Epidermal melanocyte (primary cell): Measurements from ENCODE around the gene F8.
A peak's percentile ranks its signal among the peaks of the same experiment; 100 is the strongest.
"Not testable (repeated sequence)": the region's sequence is repeated elsewhere in the genome, so short reads cannot be mapped to it uniquely, and the experiment has no call there.

ENCODE experiments used
- DNase-seq: peaks from one replicate; pipeline ENCODE4 v3.0.0; 2011; ENCODE audit warnings: low spot score; ENCODE audit not compliant: insufficient read length

Gene F8

GRCh38 chrX:154885549-154885948, 137.0 kb downstream of the F8 start:
- DNase-seq = not testable (repeated sequence)

- not testable (repeated sequence) for DNase-seq
Measured at GRCh38 chrX:154885057-154885456, 137.5 kb downstream of the F8 start.

DNA sequence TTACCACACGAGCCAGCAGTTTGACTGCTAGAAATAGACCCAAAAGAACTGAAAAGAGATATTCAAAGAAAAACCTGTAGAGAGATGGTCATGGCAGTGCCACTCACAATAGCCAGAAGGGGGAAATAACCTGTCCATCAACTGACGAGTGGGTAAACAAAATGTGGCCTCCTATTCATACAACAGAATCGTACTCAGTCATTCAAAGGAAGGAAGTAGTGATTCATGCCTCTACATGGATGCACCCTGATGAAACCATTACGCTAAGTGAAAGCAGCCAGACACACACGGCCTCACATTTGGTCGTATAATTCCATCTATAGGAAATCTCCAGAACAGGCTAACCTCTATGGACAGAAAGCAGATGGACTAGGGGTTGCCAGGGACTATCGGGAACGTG, 138.5 kb downstream of the F8 start:
- not testable (repeated sequence) for DNase-seq

DNA sequence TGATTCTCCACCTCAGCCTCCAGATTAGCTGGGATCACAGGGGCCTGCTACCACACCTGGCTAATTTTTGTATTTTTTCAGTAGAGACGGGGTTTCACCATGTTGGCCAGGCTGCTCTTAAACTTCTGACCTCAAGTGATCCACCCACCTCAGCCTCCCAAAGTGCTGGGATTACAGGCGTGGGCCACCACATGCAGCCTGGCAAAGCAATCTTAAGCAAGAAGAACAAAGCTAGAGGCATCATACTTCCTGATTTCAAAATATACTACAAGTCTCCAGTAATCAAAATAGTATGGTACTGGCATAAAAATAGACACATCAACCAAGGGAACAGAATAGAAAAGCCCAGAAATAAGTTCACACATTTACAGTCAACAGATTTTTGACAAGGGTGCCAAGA, 149.2 kb downstream of the F8 start:
- no peak for DNase-seq

DNA sequence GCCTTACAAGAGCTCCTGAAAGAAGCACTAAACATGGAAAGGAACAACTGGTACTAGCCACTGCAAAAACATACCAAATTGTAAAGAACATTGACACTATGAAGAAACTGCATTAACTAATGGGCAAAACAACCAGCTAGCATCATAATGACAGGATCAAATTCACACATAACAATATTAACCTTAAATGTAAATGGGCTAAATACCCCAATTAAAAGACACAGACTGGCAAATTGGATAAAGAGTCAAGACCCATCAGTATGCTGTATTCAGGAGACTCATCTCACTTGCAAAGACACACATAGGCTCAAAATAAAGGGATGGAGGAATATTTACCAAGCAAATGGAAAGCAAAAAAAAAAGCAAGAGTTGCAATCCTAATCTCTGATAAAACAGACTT, 154.0 kb downstream of the F8 start:
- not testable (repeated sequence) for DNase-seq

DNA sequence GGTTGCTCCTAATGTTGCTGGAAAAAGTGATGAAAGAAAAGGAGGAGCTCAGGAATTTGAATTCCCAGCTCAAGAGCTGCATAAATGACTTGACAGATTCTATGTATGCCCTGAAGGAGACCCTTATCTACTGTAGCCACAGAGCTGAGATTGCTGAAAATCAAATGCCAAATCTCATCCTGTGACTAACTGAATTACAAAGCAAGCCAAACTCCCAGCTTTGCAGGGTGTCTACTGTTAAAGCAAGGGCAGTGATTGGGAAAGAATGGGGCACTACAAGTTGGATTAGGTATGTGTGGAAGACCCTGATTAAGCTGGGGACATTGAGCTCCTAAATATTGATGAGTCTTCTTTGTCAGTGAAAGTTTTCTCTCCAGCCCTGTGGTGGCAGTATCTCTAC, 167.3 kb downstream of the F8 start:
- DNase-seq = no peak

DNA sequence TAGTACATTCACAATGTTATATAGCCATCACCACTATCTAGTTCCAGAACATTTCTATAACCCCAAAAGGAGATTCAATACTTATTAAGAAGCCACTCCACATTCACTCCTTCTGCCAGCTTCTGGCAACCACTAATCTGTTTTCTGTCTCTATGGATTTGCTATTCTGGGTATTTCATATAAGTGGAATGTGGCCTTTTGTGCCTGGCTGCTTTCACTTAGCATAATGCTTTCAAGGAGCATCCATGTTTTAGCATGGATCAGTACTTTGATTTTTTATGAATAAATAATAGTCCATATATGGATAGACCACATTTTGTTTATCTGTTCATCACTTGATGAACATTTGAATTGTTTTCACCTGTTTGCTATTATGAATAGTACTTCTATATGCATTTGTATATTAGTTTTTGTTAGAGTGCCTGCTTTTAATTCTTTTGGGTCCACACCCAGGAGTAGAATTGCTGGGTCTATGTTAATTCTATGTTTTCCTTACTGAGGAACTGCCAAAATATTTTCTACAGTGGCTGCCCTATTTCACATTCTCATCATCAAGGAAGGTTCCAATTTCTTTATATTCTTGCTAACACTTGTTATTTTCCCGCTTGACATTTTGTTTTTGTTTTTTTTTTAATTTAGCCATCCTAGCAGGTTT, 171.4 kb downstream of the F8 start:
- DNase-seq = no peak

DNA sequence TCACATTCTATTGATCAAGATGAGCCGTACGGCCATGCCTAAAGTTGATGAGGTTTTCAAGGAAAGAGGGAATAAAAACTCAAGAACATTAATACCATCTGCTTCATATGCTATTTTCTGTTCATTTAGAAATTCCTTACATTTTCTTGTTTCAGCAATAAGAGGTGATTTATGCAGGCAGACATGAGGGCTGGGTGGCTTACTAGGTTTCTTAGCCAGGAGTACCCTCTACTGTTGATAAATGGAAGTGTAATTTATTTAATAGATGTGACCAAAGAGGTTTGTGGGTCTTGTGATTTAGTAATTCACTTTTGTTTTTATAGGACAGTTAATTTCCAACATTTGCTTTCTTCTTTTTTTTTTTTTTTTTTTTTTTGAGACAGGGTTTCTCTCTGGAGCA, 181.7 kb downstream of the F8 start:
- DNase-seq = peak; percentile 38

GRCh38 chrX:154836163-154836562, 186.4 kb downstream of the F8 start:
- no peak for DNase-seq

GRCh38 chrX:154834562-154834961, 188.0 kb downstream of the F8 start, which contains the start of gene SMIM9:
Gene SMIM9, minus strand, starts transcription at chrX:154834662. Its CDS starts 3,806 bp downstream, at chrX:154830856.
- DNase-seq = no peak

GRCh38 chrX:154833746-154834274, 188.7 kb downstream of the F8 start:
- DNase-seq = no peak

DNA sequence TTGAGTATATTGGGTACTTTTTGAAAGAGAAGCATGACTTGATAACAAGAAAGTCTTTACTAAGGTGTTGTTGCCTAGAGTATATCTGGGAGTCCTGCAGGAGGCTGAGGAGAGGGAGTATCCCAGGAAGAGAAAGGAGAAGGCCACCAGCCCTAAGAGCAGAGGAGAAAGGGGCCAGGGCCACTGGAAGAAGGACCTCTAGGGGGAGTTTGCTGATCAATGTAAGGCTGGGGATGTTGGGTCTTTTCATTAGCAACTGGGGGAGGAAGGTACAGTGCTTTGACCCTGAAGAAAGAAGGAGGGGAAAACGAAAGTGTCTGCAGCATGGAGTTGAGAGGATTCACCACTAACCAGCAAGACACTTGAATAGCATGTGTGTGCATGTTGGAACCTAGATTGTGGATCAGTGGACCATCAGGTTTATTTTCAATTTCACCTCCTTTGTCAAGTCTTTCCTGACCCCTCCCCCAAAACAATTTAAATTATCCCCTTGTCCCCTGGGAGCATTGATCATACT, 192.5 kb downstream of the F8 start:
- no peak for DNase-seq

DNA sequence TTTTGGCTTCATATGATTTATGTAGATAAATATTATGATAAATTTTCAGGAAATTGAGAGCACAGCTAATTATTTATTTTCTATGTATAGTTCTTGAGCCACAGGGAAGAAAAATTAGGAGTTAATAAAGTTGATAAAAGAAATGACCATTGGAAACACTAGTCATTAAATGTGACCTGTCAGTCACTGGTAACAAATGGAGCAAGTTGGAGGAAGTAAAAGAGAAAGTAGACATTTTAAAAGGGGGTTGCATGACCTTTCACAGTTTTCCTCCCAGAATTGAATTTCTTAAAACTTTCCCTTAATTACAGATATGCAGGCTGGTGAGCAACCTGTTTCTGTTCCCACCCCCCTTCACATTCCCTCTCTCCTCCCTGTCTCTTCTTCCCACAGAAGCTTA, 193.4 kb downstream of the F8 start:
- DNase-seq = no peak

DNA sequence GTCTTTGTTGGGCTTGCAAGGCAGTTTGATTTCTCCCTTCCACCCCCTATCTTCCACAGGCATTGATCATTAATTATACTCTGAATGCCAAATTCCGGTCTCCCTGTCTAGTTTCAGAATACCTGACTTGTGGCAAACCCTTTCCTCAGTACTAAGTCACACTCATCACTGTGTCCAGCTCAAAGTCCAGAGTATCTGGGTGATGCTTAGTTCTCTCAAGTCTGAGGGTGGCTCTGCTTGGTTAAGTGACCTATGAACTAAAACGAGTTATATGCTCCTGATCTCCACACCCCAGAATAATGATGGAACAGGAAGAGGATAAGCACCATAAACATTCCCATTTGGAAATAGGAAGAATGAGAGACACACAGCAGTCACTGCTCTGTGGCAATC, 194.5 kb downstream of the F8 start:
- DNase-seq = no peak

DNA sequence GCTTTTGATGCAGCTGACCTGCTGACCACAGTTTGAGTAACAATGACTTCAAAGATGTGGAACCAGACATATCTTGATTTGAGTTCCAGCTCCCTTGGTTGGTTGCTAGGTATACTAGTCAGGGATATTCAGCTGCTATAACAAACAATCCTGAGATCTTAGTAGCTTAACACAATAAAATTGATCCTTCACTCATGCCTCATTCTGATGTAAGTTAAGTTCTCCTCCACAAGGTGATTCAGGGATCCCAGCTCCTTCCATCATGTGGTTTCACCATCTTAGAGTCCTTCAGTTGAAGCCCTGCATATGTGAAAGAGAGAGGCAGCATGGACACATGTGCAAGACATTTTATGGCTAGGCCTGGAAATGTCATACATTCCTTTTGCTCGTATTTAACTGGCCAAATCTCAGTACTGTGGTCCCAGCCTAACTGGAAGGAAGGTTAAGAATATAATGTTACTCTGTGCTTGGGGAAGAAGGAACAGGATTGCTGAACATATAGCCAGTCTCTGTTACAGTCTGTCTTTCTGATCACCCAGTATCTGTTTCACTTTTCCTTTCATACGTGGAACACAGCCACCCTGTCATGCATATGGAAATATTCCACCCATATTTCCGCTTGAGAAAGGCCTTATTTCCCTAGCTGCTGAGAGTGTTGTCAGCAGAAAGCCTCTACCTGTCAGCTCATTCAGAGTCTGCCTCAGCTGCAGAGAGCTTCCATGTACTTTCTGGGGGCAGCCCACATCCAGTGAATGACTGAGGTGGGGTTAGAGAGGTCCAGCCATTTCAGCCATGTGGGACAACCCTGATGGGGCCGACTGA, 195.1 kb downstream of the F8 start:
- no peak for DNase-seq

DNA sequence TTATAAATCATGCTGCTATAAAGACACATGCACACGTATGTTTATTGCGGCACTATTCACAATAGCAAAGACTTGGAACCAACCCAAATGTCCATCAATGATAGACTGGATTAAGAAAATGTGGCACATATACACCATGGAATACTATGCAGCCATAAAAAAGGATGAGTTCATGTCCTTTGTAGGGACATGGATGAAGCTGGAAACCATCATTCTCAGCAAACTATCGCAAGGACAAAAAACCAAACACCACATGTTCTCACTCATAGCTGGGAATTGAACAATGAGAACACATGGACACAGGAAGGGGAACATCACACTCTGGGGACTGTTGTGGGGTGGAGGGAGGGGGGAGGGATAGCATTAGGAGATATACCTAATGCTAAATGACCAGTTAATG, 196.9 kb downstream of the F8 start:
- DNase-seq = not testable (repeated sequence)

DNA sequence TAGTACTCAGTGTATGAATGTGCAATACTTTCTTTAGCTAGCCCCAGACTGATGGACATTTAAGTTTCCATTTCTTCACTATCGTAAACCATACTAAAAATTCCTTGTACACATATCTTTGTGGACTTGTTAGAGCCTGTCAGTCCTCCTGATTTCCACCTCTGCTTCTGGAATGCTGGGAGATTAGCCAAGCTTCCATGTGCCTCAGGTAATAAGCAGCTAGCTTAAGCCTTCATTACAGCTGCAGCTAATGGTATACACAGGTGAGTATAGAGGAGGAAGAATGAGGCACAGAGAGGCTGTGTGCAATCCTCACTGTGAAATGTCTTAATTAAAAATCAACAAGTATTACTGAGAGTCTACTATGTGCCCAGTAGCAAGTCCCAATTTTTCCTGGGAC, 197.9 kb downstream of the F8 start:
- no peak for DNase-seq

DNA sequence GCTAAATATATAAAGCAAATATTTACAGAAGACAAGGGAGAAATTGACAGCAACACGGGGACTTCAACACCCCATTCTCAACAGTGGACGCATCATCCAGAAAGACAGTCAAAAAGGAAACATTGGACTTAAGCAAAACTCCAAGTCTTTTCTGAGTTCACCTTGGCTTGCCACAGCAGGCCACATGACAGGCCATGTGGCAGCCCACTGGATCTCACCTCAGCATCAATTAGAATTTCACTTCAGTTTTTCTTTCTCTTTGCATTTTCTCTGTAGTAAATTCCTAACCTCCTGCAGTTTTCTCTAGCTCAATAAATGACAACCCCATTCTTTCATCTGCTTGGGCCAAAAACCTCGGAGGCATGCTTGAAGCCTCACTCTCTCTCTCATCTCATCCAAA, 200.5 kb downstream of the F8 start:
- DNase-seq = no peak

GRCh38 chrX:154821523-154821922, 201.0 kb downstream of the F8 start:
- no peak for DNase-seq

DNA sequence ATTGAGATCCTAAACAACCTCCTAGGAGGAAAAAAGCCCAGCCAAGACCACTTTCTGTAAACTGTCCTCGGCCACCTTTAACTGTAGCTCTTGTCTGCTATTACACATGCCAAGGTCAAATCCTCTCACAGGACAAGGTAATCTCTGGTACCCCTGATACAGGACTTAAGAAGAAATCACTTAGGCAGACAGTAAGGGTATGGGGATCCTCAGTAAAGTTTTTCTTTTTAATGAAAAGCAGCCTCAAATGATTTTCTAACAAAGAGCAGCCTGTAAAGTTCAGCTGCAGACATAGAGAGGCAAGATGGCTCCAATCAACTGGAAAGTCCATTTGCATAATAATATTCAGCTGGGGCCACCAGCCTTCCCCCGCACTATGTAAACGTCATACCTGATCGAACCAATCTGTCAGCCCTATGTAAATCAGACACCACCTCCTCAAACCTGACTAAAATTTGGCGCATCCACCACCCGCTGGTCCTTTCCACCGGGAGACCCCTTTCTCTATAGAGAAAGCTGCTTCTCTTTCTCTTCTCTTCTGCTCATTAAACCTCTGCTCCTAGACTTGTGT, 202.7 kb downstream of the F8 start:
- no peak for DNase-seq

GRCh38 chrX:154818916-154819770, 203.4 kb downstream of the F8 start:
- DNase-seq = no peak
